MM.1S (cell line): Measurements from ENCODE around the gene RBM8A.
"Not testable (repeated sequence)": the region's sequence is repeated elsewhere in the genome, so short reads cannot be mapped to it uniquely, and the experiment has no call there.

Experiments
- DNase-seq: peaks from one replicate; pipeline ENCODE4 v3.0.0-alpha.2; 2015
- H2AFZ ChIP-seq: fragments of 300-600 bp; sonication (generic); 2 replicates; pipeline ENCODE4 v1.6.0; 2016; ENCODE audit warnings: antibody characterized with exemption, low read length
- H3F3A ChIP-seq: fragments of 300-600 bp; sonication (generic); 2 replicates; pipeline ENCODE4 v1.6.1; 2016; ENCODE audit warnings: mild to moderate bottlenecking, antibody characterized with exemption, low read length, moderate library complexity, mixed read lengths; ENCODE audit not compliant: insufficient read depth
- H3K27ac ChIP-seq: fragments of 300-600 bp; sonication (generic); 2 replicates; pipeline ENCODE4 v1.5.1; 2016; ENCODE audit warnings: mild to moderate bottlenecking, low read length
- H3K27me3 ChIP-seq: fragments of 300-600 bp; sonication (generic); replicated peaks from 2 replicates; pipeline ENCODE4 v1.6.0; 2016; ENCODE audit warnings: low read length; ENCODE audit not compliant: insufficient read depth
- H3K36me3 ChIP-seq: fragments of 300-600 bp; sonication (generic); replicated peaks from 2 replicates; pipeline ENCODE4 v1.6.1; 2016; ENCODE audit warnings: mild to moderate bottlenecking, low read length, mixed read lengths; ENCODE audit not compliant: insufficient read depth
- H3K4me1 ChIP-seq: fragments of 300-600 bp; sonication (generic); 2 replicates; pipeline ENCODE4 v1.6.1; 2016; ENCODE audit warnings: low read length, mixed read lengths
- H3K4me2 ChIP-seq: fragments of 300-600 bp; sonication (generic); 2 replicates; pipeline ENCODE4 v1.6.0; 2016; ENCODE audit warnings: low read depth, low read length
- H3K4me3 ChIP-seq: fragments of 300-600 bp; sonication (generic); 2 replicates; pipeline ENCODE4 v1.5.1; 2016; ENCODE audit warnings: low read length, mixed read lengths
- H3K79me2 ChIP-seq: fragments of 300-600 bp; sonication (generic); 2 replicates; pipeline ENCODE4 v1.6.1; 2016; ENCODE audit warnings: mixed run types, low read length, mixed read lengths
- H3K9ac ChIP-seq: fragments of 300-600 bp; sonication (generic); 2 replicates; pipeline ENCODE4 v1.6.1; 2016; ENCODE audit warnings: low read length, mixed read lengths
- H3K9me2 ChIP-seq: fragments of 300-600 bp; sonication (generic); replicated peaks from 2 replicates; pipeline ENCODE4 v1.6.1; 2016; ENCODE audit warnings: mild to moderate bottlenecking, low read length, mixed read lengths; ENCODE audit not compliant: insufficient read depth
- H3K9me3 ChIP-seq: fragments of 300-600 bp; sonication (generic); replicated peaks from 2 replicates; pipeline ENCODE4 v1.6.1; 2016; ENCODE audit warnings: mild to moderate bottlenecking, low read length, mixed read lengths; ENCODE audit not compliant: insufficient read depth
- H4K20me1 ChIP-seq: fragments of 300-600 bp; sonication (generic); 2 replicates; pipeline ENCODE4 v1.6.1; 2016; ENCODE audit warnings: mild to moderate bottlenecking, low read length, moderate library complexity, mixed read lengths; ENCODE audit not compliant: insufficient read depth
- EZH2 ChIP-seq: fragments of 300-600 bp; sonication (generic); optimal IDR thresholded peaks from 2 replicates; pipeline ENCODE3; 2017; ENCODE audit warnings: low read depth, mild to moderate bottlenecking, antibody characterized with exemption, low read length, mixed read lengths
- EZH2phosphoT487 ChIP-seq: fragments of 300-600 bp; sonication (generic); IDR thresholded peaks from 2 replicates; pipeline ENCODE4 v1.6.1; 2018; ENCODE audit warnings: antibody characterized with exemption, low read length
- TF ChIP-seq, protein P1 (sequence below): fragments of 300-600 bp; sonication (generic); IDR thresholded peaks from 2 replicates; pipeline ENCODE4 v1.5.1; 2016; ENCODE audit warnings: antibody characterized with exemption, low read length, mixed read lengths

The RBM8A gene

DNA sequence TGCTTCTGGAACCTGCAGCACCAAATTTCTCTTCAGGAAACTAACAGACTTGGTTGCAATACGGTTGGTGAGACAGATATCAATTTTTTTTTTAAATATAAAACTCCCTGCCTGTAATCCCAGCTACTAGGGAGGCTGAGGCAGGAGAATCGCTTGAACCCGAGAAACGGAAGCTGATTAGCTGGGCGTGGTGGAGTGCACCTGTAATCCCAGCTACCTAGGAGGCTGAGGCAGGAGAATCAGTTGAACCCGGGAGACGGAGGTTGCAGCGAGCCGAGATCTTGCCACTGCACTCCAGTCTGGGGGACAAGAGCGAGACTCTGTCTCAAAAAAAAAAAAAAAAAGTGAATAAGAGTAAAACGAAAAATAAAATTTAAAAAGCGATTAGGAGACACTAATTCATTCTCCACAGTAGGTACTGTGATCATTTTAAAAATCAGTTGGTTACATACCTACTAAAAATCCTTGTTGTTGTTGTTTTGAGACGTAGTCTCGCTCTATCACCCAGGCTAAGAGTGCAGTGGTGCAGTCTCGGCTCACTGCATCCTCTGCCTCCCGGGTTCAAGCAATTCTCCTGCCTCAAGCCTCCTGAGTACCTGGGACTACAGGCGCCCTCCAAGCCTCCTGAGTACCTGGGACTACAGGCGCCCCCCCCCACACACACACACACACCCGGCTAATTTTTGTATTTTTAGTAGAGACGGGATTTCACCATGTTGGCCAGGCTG is 796 bp upstream of the RBM8A start:
- TF ChIP-seq, protein P1, sequence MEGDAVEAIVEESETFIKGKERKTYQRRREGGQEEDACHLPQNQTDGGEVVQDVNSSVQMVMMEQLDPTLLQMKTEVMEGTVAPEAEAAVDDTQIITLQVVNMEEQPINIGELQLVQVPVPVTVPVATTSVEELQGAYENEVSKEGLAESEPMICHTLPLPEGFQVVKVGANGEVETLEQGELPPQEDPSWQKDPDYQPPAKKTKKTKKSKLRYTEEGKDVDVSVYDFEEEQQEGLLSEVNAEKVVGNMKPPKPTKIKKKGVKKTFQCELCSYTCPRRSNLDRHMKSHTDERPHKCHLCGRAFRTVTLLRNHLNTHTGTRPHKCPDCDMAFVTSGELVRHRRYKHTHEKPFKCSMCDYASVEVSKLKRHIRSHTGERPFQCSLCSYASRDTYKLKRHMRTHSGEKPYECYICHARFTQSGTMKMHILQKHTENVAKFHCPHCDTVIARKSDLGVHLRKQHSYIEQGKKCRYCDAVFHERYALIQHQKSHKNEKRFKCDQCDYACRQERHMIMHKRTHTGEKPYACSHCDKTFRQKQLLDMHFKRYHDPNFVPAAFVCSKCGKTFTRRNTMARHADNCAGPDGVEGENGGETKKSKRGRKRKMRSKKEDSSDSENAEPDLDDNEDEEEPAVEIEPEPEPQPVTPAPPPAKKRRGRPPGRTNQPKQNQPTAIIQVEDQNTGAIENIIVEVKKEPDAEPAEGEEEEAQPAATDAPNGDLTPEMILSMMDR, result no peak
- TF ChIP-seq EZH2 (no peak), EZH2phosphoT487 (no peak)
- Histone ChIP-seq H3K36me3 (peaks cover 9% of the 10 kb centered on the region; the same call in 1 of the 2 replicates), H3K27me3 (no peaks in the 10 kb centered on the region), H3K9ac (peak overlapping the region; percentile 99), H3K4me3 (peak overlapping the region; percentile 94), H3K4me1 (peaks cover 13% of the 10 kb centered on the region), H3K9me3 (no peaks in the 10 kb centered on the region), H3K79me2 (peaks cover 22% of the 10 kb centered on the region), H3K27ac (peak overlapping the region; percentile 89), H4K20me1 (no peaks in the 10 kb centered on the region), H3F3A (peaks cover 29% of the 10 kb centered on the region), H3K9me2 (no peaks in the 10 kb centered on the region), H2AFZ (peak overlapping the region; percentile 78), H3K4me2 (peak overlapping the region; percentile 72)
- no peak for DNase-seq

DNA sequence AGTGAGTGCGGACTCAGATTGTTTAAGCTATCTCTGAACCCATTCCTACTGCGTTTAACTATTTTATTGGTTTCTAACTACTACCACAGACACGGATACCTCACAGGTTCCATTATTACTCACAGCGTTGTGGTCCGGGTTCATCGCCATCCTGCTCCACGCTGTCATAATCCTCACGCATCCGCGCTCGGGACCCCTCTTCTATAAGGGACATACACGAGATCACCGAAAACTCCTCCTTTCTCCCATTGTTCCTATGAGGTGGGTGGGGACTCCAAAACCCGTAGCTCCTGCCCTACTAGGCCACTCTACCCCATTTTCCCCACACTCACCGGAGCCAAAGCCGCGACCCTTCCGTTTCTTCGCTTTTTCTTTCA is 610 bp downstream of the RBM8A start:
- peak overlapping the region; percentile 81 for H3K4me2 ChIP-seq
- TF ChIP-seq, protein P1, result no peak
- TF ChIP-seq EZH2phosphoT487 (no peak), EZH2 (no peak)
- H3K27me3 ChIP-seq, result no peaks in the 10 kb centered on the region
- H2AFZ ChIP-seq, result peak overlapping the region; percentile 43
- H4K20me1 ChIP-seq, result no peaks in the 10 kb centered on the region
- peaks cover 22% of the 10 kb centered on the region for H3K79me2 ChIP-seq
- H3K27ac ChIP-seq, result peak overlapping the region; percentile 89; the same call in 1 of the 2 replicates
- H3K9ac ChIP-seq, result peak overlapping the region; percentile 99
- no peaks in the 10 kb centered on the region for H3K9me3 ChIP-seq
- peaks cover 9% of the 10 kb centered on the region; the same call in 1 of the 2 replicates for H3K36me3 ChIP-seq
- H3K4me1 ChIP-seq, result peaks cover 6% of the 10 kb centered on the region
- no peak for DNase-seq
- H3F3A ChIP-seq, result peaks cover 35% of the 10 kb centered on the region
- H3K4me3 ChIP-seq, result peak overlapping the region; percentile 94
- no peaks in the 10 kb centered on the region for H3K9me2 ChIP-seq

DNA sequence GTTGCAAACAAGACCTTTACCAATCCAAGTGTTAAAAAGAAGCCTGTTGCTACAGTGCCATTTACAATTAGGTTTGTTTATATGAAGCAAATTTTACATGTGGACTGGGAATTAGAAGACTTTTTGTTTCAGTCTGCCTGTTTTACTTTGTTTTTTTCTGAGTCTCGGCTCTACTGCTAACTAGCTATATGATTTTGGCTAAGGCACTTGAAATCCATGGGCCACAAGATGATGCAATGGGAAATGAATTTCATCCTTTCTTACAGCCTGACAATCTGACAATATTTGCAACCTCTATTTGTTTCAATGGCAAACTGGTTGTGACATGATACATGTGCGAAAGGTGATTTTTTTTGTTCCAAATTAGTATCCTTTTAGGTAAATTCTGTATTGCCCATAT is 5.0 kb downstream of the RBM8A start:
- no peaks in the 10 kb centered on the region for H3K27me3 ChIP-seq
- peaks cover 35% of the 10 kb centered on the region for H3F3A ChIP-seq
- no peaks in the 10 kb centered on the region for H4K20me1 ChIP-seq
- no peak overlapping the region for H2AFZ ChIP-seq
- H3K9me3 ChIP-seq, result no peaks in the 10 kb centered on the region
- DNase-seq, result no peak
- peaks cover 9% of the 10 kb centered on the region; the same call in 1 of the 2 replicates for H3K36me3 ChIP-seq
- H3K4me2 ChIP-seq, result no peak overlapping the region
- no peak overlapping the region for H3K9ac ChIP-seq
- H3K79me2 ChIP-seq, result peaks cover 36% of the 10 kb centered on the region
- no peak overlapping the region for H3K27ac ChIP-seq
- no peak overlapping the region for H3K4me3 ChIP-seq
- H3K9me2 ChIP-seq, result no peaks in the 10 kb centered on the region
- TF ChIP-seq EZH2phosphoT487 (no peak), EZH2 (no peak)
- TF ChIP-seq, protein P1, result no peak
- H3K4me1 ChIP-seq, result peaks cover 13% of the 10 kb centered on the region

DNA sequence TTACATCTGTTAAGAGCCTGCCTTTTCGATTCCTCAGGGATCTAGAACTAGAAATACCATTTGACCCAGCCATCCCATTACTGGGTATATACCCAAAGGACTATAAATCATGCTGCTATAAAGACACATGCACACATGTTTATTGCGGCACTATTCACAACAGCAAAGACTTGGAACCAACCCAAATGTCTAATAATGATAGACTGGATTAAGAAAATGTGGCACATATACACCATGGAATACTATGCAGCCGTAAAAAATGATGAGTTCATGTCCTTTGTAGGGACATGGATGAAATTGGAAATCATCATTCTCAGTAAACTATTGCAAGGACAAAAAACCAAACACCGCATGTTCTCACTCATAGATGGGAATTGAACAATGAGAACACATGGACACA is 7.0 kb downstream of the RBM8A start:
- not testable (repeated sequence) for DNase-seq, H3K27me3 ChIP-seq, H4K20me1 ChIP-seq, H3K36me3 ChIP-seq, H3K4me1 ChIP-seq, H2AFZ ChIP-seq, H3K9me3 ChIP-seq, H3K9me2 ChIP-seq, H3K27ac ChIP-seq
- H3K79me2 ChIP-seq, result peaks cover 20% of the 10 kb centered on the region
- H3K4me2 ChIP-seq, result peak overlapping the region; percentile 99
- H3F3A ChIP-seq, result peaks cover 29% of the 10 kb centered on the region
- H3K4me3 ChIP-seq, result peak overlapping the region; percentile 84
- H3K9ac ChIP-seq, result peak overlapping the region; percentile 92; the same call in 1 of the 2 replicates
